ENCODE measurements around the gene DNM3. TPM values are rescaled to one million over a fixed set of nuclear protein-coding genes. Genes with fewer than 3 reads are reported as not detected.

Gene DNM3
- total RNA-seq, 6 experiments from 2014 or later: 0.25 to 0.73 (median 0.39) TPM

- no peaks in the 10 kb centered on the region for H3K9me3 Mint-ChIP-seq
- no peak overlapping the region for H3K4me3 Mint-ChIP-seq
- peaks cover 6% of the 10 kb centered on the region; the same call in 1 of the 2 replicates for H3K4me1 Mint-ChIP-seq (ENCODE audit: low read depth)
- no peak for DNase-seq
- no peak overlapping the region for H3K27ac Mint-ChIP-seq
- peaks cover 2% of the 10 kb centered on the region for H3K27me3 Mint-ChIP-seq (ENCODE audit: insufficient read depth)
- H3K36me3 Mint-ChIP-seq (ENCODE audit: low read depth): no peaks in the 10 kb centered on the region
- TF ChIP-seq CTCF (IDR thresholded peaks at IDR 0.05): no peak
These were observed 57.6 kb downstream of the DNM3 start for GRCh38 chr1:171898941-171899340.

- DNase-seq: no peak
- no peak overlapping the region for H3K27ac Mint-ChIP-seq
- no peaks in the 10 kb centered on the region for H3K36me3 Mint-ChIP-seq (ENCODE audit: low read depth)
- H3K27me3 Mint-ChIP-seq (ENCODE audit: insufficient read depth): peaks cover 2% of the 10 kb centered on the region
- H3K4me1 Mint-ChIP-seq (ENCODE audit: low read depth): peaks cover 6% of the 10 kb centered on the region; the same call in 1 of the 2 replicates
- no peaks in the 10 kb centered on the region for H3K9me3 Mint-ChIP-seq
- no peak for TF ChIP-seq CTCF (IDR thresholded peaks at IDR 0.05)
- no peak overlapping the region for H3K4me3 Mint-ChIP-seq
These were observed 58.5 kb downstream of the DNM3 start for GRCh38 chr1:171899838-171900237.

- Mint-ChIP-seq H3K4me3 (no peak overlapping the region), H3K4me1 (ENCODE audit: low read depth) (peaks cover 6% of the 10 kb centered on the region; the same call in 1 of the 2 replicates), H3K9me3 (no peaks in the 10 kb centered on the region), H3K27me3 (ENCODE audit: insufficient read depth) (peaks cover 2% of the 10 kb centered on the region), H3K27ac (no peak overlapping the region), H3K36me3 (ENCODE audit: low read depth) (no peaks in the 10 kb centered on the region)
- no peak for DNase-seq
- TF ChIP-seq CTCF (IDR thresholded peaks at IDR 0.05): no peak
These were observed 59.9 kb downstream of the DNM3 start for GRCh38 chr1:171901245-171901644.

- peaks cover 6% of the 10 kb centered on the region; the same call in 1 of the 2 replicates for H3K4me1 Mint-ChIP-seq (ENCODE audit: low read depth)
- no peak for TF ChIP-seq CTCF (IDR thresholded peaks at IDR 0.05)
- H3K36me3 Mint-ChIP-seq (ENCODE audit: low read depth): no peaks in the 10 kb centered on the region
- DNase-seq: no peak
- H3K9me3 Mint-ChIP-seq: no peaks in the 10 kb centered on the region
- H3K27ac Mint-ChIP-seq: no peak overlapping the region
- peaks cover 2% of the 10 kb centered on the region for H3K27me3 Mint-ChIP-seq (ENCODE audit: insufficient read depth)
- H3K4me3 Mint-ChIP-seq: peak overlapping the region; percentile 40; the same call in 1 of the 2 replicates
These were observed 61.2 kb downstream of the DNM3 start for GRCh38 chr1:171902527-171902926.

GRCh38 chr1:171904778-171905450 lies 63.6 kb downstream of the DNM3 start:
- no peak for TF ChIP-seq CTCF (IDR thresholded peaks at IDR 0.05)
- Mint-ChIP-seq H3K4me1 (ENCODE audit: low read depth) (peaks cover 6% of the 10 kb centered on the region; the same call in 1 of the 2 replicates), H3K4me3 (no peak overlapping the region), H3K36me3 (ENCODE audit: low read depth) (no peaks in the 10 kb centered on the region), H3K27me3 (ENCODE audit: insufficient read depth) (no peaks in the 10 kb centered on the region), H3K9me3 (no peaks in the 10 kb centered on the region), H3K27ac (no peak overlapping the region)
- DNase-seq: no peak

All from HFFc6 (cell line).